Activated B cell treated with CpG ODN at 0.5 μM for 24 hours (primary cell): ENCODE results near the gene GRM3. TPM values are rescaled to one million over a fixed set of nuclear protein-coding genes. Genes with fewer than 3 reads are reported as not detected.

Source experiments
- ATAC-seq: fragments of 200-7000 bp; cut with Tn5 transposase; one replicate; pipeline ENCODE4 v1.10.0; 2021; ENCODE audit warnings: low read depth, mild to moderate bottlenecking, moderate library complexity
- CTCF ChIA-PET: fragments of 350-600 bp; sonication (Branson Sonifier 250); formaldehyde crosslinking; loops from one replicate; lab custom pipeline; 2021; ENCODE audit warnings: antibody characterized with exemption; lab: Charles Lee
- POLR2A ChIA-PET: fragments of 350-600 bp; sonication (Branson Sonifier 250); formaldehyde crosslinking; loops from one replicate; lab custom pipeline; 2021; ENCODE audit warnings: antibody characterized with exemption; lab: Charles Lee
- DNase-seq: peaks from one replicate; pipeline ENCODE4 v3.0.0; 2022
- H3K27ac Mint-ChIP-seq: one replicate; pipeline ENCODE4 v1.8.0; 2020; ENCODE audit warnings: mixed read lengths
- H3K27me3 Mint-ChIP-seq: one replicate; pipeline ENCODE4 v1.8.0; 2021; ENCODE audit warnings: mixed read lengths
- H3K36me3 Mint-ChIP-seq: one replicate; pipeline ENCODE4 v1.8.0; 2021; ENCODE audit warnings: low read depth, mixed read lengths
- H3K4me1 Mint-ChIP-seq: one replicate; pipeline ENCODE4 v1.8.0; 2021; ENCODE audit warnings: mixed read lengths
- H3K4me3 Mint-ChIP-seq: one replicate; pipeline ENCODE4 v1.8.0; 2020; ENCODE audit warnings: mild to moderate bottlenecking, mixed read lengths
- H3K9me3 Mint-ChIP-seq: one replicate; pipeline ENCODE4 v1.8.0; 2020; ENCODE audit warnings: mixed read lengths
- CTCF ChIP-seq: fragments of 200-600 bp; IDR thresholded peaks from one replicate; pipeline ENCODE4 v1.8.0; 2022; ENCODE audit warnings: antibody characterized with exemption, mild to moderate bottlenecking
- intact Hi-C: fragments of 100-400 bp; cut with micrococcal nuclease; formaldehyde crosslinking; loops from one replicate; pipeline ENCODE4 v1.15.1; 2024
- total RNA-seq: library from RNA; stranded (reverse); gene quantifications from 2 replicates; pipeline ENCODE4 v1.2.3, GENCODE V29; 2022

The GRM3 gene
- total RNA-seq, 1 donor from 2014 or later, result not detected

- no peak for TF ChIP-seq CTCF
- CTCF ChIA-PET, result no interaction called here
- POLR2A ChIA-PET, result no interaction called here
- no peak overlapping the region for H3K27ac Mint-ChIP-seq
- intact Hi-C loops, result no loop called here
- H3K9me3 Mint-ChIP-seq, result no peaks in the 10 kb centered on the region
- H3K4me1 Mint-ChIP-seq, result no peaks in the 10 kb centered on the region
- peaks cover 1% of the 10 kb centered on the region for H3K27me3 Mint-ChIP-seq
- ATAC-seq (no peak), DNase-seq (no peak)
- H3K4me3 Mint-ChIP-seq, result no peak overlapping the region
- no peaks in the 10 kb centered on the region for H3K36me3 Mint-ChIP-seq
Observed at GRCh38 chr7:86749741-86750665, 106.3 kb downstream of the GRM3 start.

GRCh38 chr7:86760236-86760635 lies 116.5 kb downstream of the GRM3 start:
- no peaks in the 10 kb centered on the region for H3K4me1 Mint-ChIP-seq
- H3K27me3 Mint-ChIP-seq, result peaks cover 8% of the 10 kb centered on the region
- no peak overlapping the region for H3K27ac Mint-ChIP-seq
- H3K36me3 Mint-ChIP-seq, result no peaks in the 10 kb centered on the region
- no peak for TF ChIP-seq CTCF
- DNase-seq (no peak), ATAC-seq (no peak)
- H3K4me3 Mint-ChIP-seq, result no peak overlapping the region
- ChIA-PET CTCF (no interaction called here), POLR2A (no interaction called here)
- H3K9me3 Mint-ChIP-seq, result no peaks in the 10 kb centered on the region
- intact Hi-C loops, result no loop called here

GRCh38 chr7:86762129-86762528 lies 118.4 kb downstream of the GRM3 start:
- Mint-ChIP-seq H3K4me3 (no peak overlapping the region), H3K9me3 (no peaks in the 10 kb centered on the region), H3K4me1 (no peaks in the 10 kb centered on the region), H3K27me3 (peaks cover 8% of the 10 kb centered on the region), H3K27ac (no peak overlapping the region), H3K36me3 (no peaks in the 10 kb centered on the region)
- TF ChIP-seq CTCF, result no peak
- ChIA-PET CTCF (no interaction called here), POLR2A (no interaction called here)
- DNase-seq (no peak), ATAC-seq (no peak)
- intact Hi-C loops, result no loop called here

GRCh38 chr7:86765931-86766330 lies 122.2 kb downstream of the GRM3 start:
- no peak for ATAC-seq
- H3K36me3 Mint-ChIP-seq, result no peaks in the 10 kb centered on the region
- intact Hi-C loops, result no loop called here
- H3K27ac Mint-ChIP-seq, result no peak overlapping the region
- no peak overlapping the region for H3K4me3 Mint-ChIP-seq
- no peaks in the 10 kb centered on the region for H3K4me1 Mint-ChIP-seq
- no peak for DNase-seq
- POLR2A ChIA-PET, result no interaction called here
- peaks cover 4% of the 10 kb centered on the region for H3K27me3 Mint-ChIP-seq
- H3K9me3 Mint-ChIP-seq, result no peaks in the 10 kb centered on the region
- CTCF ChIA-PET, result no interaction called here
- no peak for TF ChIP-seq CTCF

- H3K9me3 Mint-ChIP-seq, result no peaks in the 10 kb centered on the region
- no peak overlapping the region for H3K4me3 Mint-ChIP-seq
- H3K27me3 Mint-ChIP-seq, result peaks cover 4% of the 10 kb centered on the region
- DNase-seq, result no peak
- no peaks in the 10 kb centered on the region for H3K36me3 Mint-ChIP-seq
- intact Hi-C loops, result no loop called here
- ChIA-PET CTCF (no interaction called here), POLR2A (no interaction called here)
- no peak overlapping the region for H3K27ac Mint-ChIP-seq
- ATAC-seq, result no peak
- no peak for TF ChIP-seq CTCF
- no peaks in the 10 kb centered on the region for H3K4me1 Mint-ChIP-seq
Observed at GRCh38 chr7:86768394-86768793, 124.7 kb downstream of the GRM3 start.
